Ovary (tissue), 3 donors: Measurements from ENCODE around the gene TAAR8.

Source experiments
- CTCF ChIP-seq, 3 donors: fragments of 450-650 bp in 2 of 3; fragments of 200-600 bp in 1 of 3; IDR thresholded peaks; one replicate each; pipeline versions ENCODE4 v1.5.1 to v1.8.0; 2016 to 2022; ENCODE audit warnings: antibody characterized with exemption in 3 of 3, mild to moderate bottlenecking in 1 of 3
- EP300 ChIP-seq: sonication (generic); formaldehyde crosslinking; IDR thresholded peaks from one replicate; pipeline ENCODE4 v1.6.1; 2017; ENCODE audit warnings: antibody characterized with exemption
- POLR2A ChIP-seq: fragments of 450-650 bp; IDR thresholded peaks from one replicate; pipeline ENCODE4 v1.6.1; 2017; ENCODE audit warnings: antibody characterized with exemption, mild to moderate bottlenecking, moderate library complexity
- donor health status: DM: no; HTN: no; CAD: no.

GRCh38 chr6:132590362-132590761 is 37.9 kb downstream of the TAAR8 start:
- TF ChIP-seq CTCF (IDR thresholded peaks at IDR 0.05) (no peak), POLR2A (no peak), EP300 (no peak)
